H1 (cell line): ENCODE measurements around the gene AK5. TPM values are rescaled to one million over a fixed set of nuclear protein-coding genes. Genes with fewer than 3 reads are reported as not detected.

Experiments used
- RXRA ChIP-seq: IDR thresholded peaks from 2 replicates; pipeline ENCODE4 v1.6.1; 2011; ENCODE audit warnings: low read depth, mild to moderate bottlenecking, low read length, moderate library complexity; ENCODE audit not compliant: insufficient read depth
- TAF7 ChIP-seq: optimal IDR thresholded peaks from 2 replicates; pipeline ENCODE3; 2011; ENCODE audit warnings: low read depth, mild to moderate bottlenecking, inconsistent platforms, low read length, moderate library complexity, borderline replicate concordance
- polyA plus RNA-seq, 7 experiments: library from polyadenylated mRNA; depleted of rRNA in 3 of 7; stranded (reverse) in 5 of 7; unstranded in 2 of 7; fragments of >200 nt in 5 of 7; fragments of 200-250 nt in 2 of 7; gene quantifications; 1 replicate in 5 of 7; 2 replicates in 1 of 7; 4 replicates in 1 of 7; pipeline versions ENCODE4 v1.2.1 to v1.2.3, GENCODE V29; 2011 to 2013; ENCODE audit warnings: missing spikeins in 2 of 7, mixed read lengths in 2 of 7
- total RNA-seq: library from RNA; stranded (reverse); fragmentation: NEBNext Ultra II Directional; extraction: Animal tissue kit (Norgen Biotek cat#: 25700); gene quantifications from 2 replicates; pipeline ENCODE4 v1.2.1, GENCODE V29; 2021

The AK5 gene
- total and polyA plus RNA-seq, 2 of the 8 experiments (the other 6 are each of a cell fraction or from before 2014, with no cell fraction given) = 2.0 to 7.1 TPM

- TF ChIP-seq RXRA (no peak), TAF7 (no peak)
Measured at GRCh38 chr1:77487631-77488030, 205.8 kb downstream of the AK5 start (continued).
